Umbilical cord (tissue), 2 donors: ENCODE results near the gene ZBTB38. TPM values are rescaled to one million over a fixed set of nuclear protein-coding genes. Genes with fewer than 3 reads are reported as not detected.
A peak's percentile ranks its signal among the peaks of the same experiment; 100 is the strongest.

ENCODE experiments used
- DNase-seq: peaks from one replicate; pipeline ENCODE4 v3.0.0-alpha.2; 2015; ENCODE audit warnings: low spot score
- total RNA-seq: library from RNA; depleted of rRNA; stranded (reverse); fragments of >200 nt; gene quantifications from one replicate; pipeline ENCODE4 v1.2.3, GENCODE V29; 2014; ENCODE audit warnings: low replicate concordance; ENCODE audit not compliant: insufficient read depth

Gene ZBTB38, protein sequence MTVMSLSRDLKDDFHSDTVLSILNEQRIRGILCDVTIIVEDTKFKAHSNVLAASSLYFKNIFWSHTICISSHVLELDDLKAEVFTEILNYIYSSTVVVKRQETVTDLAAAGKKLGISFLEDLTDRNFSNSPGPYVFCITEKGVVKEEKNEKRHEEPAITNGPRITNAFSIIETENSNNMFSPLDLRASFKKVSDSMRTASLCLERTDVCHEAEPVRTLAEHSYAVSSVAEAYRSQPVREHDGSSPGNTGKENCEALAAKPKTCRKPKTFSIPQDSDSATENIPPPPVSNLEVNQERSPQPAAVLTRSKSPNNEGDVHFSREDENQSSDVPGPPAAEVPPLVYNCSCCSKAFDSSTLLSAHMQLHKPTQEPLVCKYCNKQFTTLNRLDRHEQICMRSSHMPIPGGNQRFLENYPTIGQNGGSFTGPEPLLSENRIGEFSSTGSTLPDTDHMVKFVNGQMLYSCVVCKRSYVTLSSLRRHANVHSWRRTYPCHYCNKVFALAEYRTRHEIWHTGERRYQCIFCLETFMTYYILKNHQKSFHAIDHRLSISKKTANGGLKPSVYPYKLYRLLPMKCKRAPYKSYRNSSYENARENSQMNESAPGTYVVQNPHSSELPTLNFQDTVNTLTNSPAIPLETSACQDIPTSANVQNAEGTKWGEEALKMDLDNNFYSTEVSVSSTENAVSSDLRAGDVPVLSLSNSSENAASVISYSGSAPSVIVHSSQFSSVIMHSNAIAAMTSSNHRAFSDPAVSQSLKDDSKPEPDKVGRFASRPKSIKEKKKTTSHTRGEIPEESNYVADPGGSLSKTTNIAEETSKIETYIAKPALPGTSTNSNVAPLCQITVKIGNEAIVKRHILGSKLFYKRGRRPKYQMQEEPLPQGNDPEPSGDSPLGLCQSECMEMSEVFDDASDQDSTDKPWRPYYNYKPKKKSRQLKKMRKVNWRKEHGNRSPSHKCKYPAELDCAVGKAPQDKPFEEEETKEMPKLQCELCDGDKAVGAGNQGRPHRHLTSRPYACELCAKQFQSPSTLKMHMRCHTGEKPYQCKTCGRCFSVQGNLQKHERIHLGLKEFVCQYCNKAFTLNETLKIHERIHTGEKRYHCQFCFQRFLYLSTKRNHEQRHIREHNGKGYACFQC (N-terminal part only)
- total RNA-seq: 129 TPM

- DNase-seq: peak; percentile 89
Measured at GRCh38 chr3:141368062-141368924, at the start of gene ZBTB38. Gene ZBTB38, plus strand, starts transcription at chr3:141368504. Its CDS starts 73,885 bp downstream, at chr3:141442389.

- no peak for DNase-seq
Measured at GRCh38 chr3:141320399-141321108, 47.8 kb upstream of the ZBTB38 start.

GRCh38 chr3:141321109-141321497, 47.2 kb upstream of the ZBTB38 start:
- no peak for DNase-seq

GRCh38 chr3:141323936-141324704, 44.2 kb upstream of the ZBTB38 start:
- DNase-seq: no peak

- no peak for DNase-seq
Measured at GRCh38 chr3:141326123-141326522, 42.2 kb upstream of the ZBTB38 start.

- no peak for DNase-seq
Measured at GRCh38 chr3:141326626-141327025, 41.7 kb upstream of the ZBTB38 start.

DNA sequence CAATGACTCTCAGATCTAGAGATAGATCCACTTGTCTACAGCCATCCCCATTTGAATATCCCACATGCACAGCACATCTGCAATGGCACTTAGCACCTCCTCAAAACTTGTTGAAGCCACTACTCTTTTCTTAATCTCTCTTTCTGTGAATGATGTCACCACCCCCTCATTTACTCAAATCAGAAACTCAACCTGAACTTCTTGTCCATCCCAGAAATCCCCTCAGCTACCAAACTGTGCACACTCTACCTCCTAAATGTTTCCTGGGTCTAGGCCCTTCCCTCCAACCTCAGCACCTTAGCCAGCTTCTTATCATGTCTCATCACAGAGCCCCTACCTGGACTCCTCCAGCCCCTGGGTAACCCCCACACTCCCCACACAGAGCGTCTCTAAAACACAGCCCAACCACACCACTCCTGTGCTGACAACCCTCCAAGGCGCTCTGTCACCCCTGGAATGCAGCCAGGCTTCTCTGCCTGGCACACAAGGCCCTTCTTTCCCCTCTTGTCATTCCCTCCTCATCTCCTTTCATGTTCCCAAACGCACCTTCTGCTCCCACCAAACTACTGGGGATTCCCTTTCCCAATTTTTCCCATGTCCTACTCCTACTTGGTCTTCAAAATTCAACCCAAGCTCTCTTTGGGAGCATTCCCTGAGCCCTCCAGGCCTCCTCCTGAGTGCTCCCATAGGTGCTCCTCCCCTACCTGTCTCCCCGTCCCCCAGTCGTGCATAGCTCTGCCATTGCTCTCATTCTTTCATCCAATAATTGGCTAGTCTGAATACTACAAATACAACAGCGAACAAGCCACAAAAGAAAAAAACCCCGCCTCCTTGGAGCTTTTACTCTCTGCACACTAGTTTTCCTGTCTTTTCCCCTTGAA, 39.8 kb upstream of the ZBTB38 start:
- DNase-seq: no peak

DNA sequence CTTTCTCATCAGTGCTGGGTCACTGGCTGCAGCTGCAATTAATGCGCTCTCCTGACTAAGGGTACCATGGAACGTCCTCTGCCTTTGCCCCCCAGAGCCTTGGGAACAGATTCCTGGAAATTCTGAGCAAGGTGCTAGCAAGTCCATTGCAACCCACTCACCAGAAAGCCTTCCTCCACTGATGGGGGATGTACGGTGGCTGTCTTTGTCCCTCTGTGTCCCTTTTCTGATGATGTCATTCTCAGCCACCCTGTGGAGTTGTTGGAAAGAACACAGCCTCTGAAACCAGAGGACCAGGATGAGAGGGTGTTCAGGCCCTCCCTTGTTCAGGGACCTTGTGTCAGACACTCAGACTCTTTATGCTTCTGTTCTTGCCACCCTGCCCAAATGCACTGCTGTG, 38.1 kb upstream of the ZBTB38 start:
- no peak for DNase-seq

DNA sequence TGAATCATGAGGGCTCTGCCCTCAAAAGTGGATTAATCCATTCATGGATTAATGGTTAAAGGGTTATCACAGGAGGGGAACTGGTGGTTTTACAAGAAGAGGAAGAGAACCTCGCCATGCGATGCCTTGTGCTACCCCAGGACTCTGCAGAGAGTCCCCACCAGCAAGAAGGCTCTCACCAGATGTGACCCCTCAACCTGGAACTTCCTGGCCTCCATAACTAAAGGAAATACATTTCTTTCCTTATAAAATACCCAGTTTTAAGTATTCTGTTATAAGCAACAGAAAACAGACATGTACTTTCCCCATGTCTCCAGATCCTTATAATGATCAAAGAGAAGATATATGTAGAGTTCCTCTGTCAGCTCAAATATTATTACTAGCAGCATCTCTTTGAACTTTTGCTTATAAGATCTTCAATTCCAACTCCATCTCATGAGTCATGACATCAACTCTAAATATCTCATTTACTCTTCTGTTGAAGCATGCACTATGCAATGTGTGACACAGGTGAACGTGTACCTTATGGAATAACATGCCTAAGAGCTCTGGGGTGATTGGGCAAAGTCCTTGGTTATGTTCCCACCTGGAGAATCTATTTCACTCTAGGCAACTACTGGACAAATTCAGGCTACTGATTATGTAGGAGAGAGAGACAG, 37.5 kb upstream of the ZBTB38 start:
- DNase-seq: no peak

- peak; percentile 45 for DNase-seq
Measured at GRCh38 chr3:141331377-141332318, 36.7 kb upstream of the ZBTB38 start.

- no peak for DNase-seq
Measured at GRCh38 chr3:141332416-141332815, 35.9 kb upstream of the ZBTB38 start.

- DNase-seq: no peak
Measured at GRCh38 chr3:141333836-141334626, 34.3 kb upstream of the ZBTB38 start.

DNA sequence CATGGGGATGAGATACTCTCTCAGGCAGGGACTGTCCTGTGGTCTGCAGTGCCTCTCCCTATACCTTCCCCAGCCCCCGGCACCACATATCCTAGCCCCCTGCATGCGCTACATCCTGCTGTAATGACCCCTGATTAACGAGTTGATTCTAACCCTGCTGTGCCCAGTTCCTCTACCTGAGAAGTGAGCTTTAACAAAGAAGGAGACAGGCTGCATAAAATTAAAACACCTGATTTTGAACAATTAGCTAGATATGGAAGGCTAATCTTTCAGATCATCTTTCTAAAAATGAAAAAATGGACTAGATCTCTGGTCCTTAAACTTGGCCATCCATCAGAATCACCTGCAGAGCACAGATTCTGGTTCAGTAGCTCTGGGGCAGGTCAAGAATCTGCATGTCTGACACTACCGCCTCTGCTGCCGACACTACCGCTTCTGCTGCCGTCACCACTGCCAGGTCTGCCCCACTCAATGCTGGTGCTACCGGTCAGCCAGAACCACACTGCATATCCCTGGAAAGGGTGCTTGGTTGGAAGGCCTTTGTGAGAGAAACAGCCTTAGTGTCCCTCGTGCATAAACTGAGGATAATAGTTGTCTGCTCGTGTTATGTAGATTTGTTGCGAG, 33.6 kb upstream of the ZBTB38 start:
- DNase-seq: no peak

DNA sequence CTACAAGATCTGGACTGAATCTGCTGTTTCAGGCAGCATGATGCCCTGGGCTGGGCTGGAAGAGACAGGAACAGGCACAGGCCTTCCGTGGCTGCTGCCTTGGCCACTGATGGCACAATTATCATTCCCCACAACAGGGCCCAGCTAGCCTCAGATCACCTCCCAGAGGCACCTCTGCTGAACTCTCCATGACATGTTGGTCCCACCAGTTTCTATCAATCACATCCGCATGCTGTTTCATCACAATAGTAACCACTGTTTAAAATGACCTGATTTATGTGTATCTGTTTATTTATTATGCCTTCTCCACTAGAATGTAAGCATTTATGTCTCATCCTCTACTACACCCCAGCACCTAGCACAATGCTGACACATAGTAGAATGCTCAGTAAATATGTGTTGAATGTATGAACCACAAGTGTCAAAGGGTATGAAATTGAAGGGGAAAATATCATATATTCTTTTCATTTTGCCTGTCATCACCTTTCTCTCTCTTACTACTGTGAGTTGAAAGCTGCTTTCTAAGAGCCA, 32.7 kb upstream of the ZBTB38 start:
- DNase-seq: no peak
